DND-41 (cell line): Measurements from ENCODE around the gene ARG1.

Experiments
- ATAC-seq: fragments of 200-7000 bp; cut with Tn5 transposase; 3 replicates; pipeline ENCODE4 v1.9.1; 2021; ENCODE audit warnings: low read depth; ENCODE audit not compliant: insufficient read depth
- DNase-seq: peaks from one replicate; pipeline ENCODE4 v3.0.0-alpha.2; 2020
- H2AFZ ChIP-seq: 2 replicates; pipeline ENCODE4 v1.6.0; 2012; ENCODE audit warnings: low read depth, low read length
- H3K27ac ChIP-seq: 2 replicates; pipeline ENCODE4 v1.5.1; 2012; ENCODE audit warnings: low read length, inconsistent platforms
- H3K27me3 ChIP-seq: fragments of 200-600 bp; sonication (generic); 2 replicates; pipeline ENCODE4 v1.6.0; 2012; ENCODE audit warnings: low read length, mild to moderate bottlenecking, inconsistent platforms; ENCODE audit not compliant: insufficient read depth, poor library complexity
- H3K36me3 ChIP-seq: 2 replicates; pipeline ENCODE4 v1.5.1; 2012; ENCODE audit warnings: low read length, inconsistent platforms; ENCODE audit not compliant: insufficient read depth
- H3K4me1 ChIP-seq: 2 replicates; pipeline ENCODE4 v1.5.1; 2012; ENCODE audit warnings: mild to moderate bottlenecking, low read length; ENCODE audit not compliant: insufficient read depth
- H3K4me2 ChIP-seq: 2 replicates; pipeline ENCODE4 v1.6.0; 2012; ENCODE audit warnings: mild to moderate bottlenecking, moderate library complexity, low read length, inconsistent platforms; ENCODE audit not compliant: insufficient read depth
- H3K4me3 ChIP-seq, 2 experiments: fragments of 200-600 bp in 1 of 2; shearing (Covaris generic) in 1 of 2; 2 replicates each; pipeline ENCODE4 v1.5.1; 2012 to 2016; ENCODE audit warnings: inconsistent platforms in 2 of 2, low read length in 2 of 2, mild to moderate bottlenecking in 2 of 2, low read depth in 1 of 2, moderate library complexity in 1 of 2
- H3K79me2 ChIP-seq: 2 replicates; pipeline ENCODE4 v1.6.0; 2012; ENCODE audit warnings: low read length, inconsistent platforms; ENCODE audit not compliant: insufficient read depth
- H3K9ac ChIP-seq: 2 replicates; pipeline ENCODE4 v1.6.0; 2012; ENCODE audit warnings: low read depth, mild to moderate bottlenecking, inconsistent platforms, low read length, moderate library complexity
- H3K9me3 ChIP-seq: 2 replicates; pipeline ENCODE4 v1.5.1; 2012; ENCODE audit warnings: low read length, moderate library complexity, mild to moderate bottlenecking, inconsistent platforms; ENCODE audit not compliant: insufficient read depth, severe bottlenecking
- H4K20me1 ChIP-seq: 2 replicates; pipeline ENCODE4 v1.6.0; 2012; ENCODE audit warnings: low read length; ENCODE audit not compliant: insufficient read depth
- EZH2 ChIP-seq: IDR thresholded peaks from 3 replicates; pipeline ENCODE4 v1.6.1; 2012; ENCODE audit warnings: borderline replicate concordance, low read depth, mild to moderate bottlenecking, moderate library complexity, low read length, inconsistent platforms; ENCODE audit not compliant: severe bottlenecking
- TF ChIP-seq, protein P1 (sequence below): IDR thresholded peaks from 2 replicates; pipeline ENCODE4 v1.5.1; 2012; ENCODE audit warnings: borderline replicate concordance, low read length, moderate library complexity, mild to moderate bottlenecking; ENCODE audit not compliant: poor library complexity, severe bottlenecking; ENCODE audit errors: extremely low read depth

The ARG1 gene

DNA sequence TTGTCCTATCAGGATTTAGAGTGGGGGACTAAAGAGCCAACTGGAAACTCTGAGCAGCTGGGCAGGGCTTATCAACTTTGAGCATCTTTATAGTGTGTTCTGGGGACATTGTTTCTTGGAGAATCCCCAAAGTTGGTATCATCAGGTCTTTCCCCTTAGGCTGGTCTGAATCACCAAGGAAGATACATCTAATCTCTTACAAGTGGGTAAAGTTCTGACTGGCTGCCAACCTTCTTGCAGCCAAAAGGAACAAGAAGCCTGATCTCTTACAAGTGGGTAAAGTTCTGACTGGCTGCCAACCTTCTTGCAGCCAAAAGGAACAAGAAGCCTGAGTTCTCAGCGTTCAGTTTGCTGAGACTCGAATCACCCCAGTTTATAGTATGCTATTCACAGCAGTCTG is 56.6 kb downstream of the ARG1 start:
- H4K20me1 ChIP-seq = no peaks in the 10 kb centered on the region
- no peak overlapping the region for H3K27ac ChIP-seq
- peaks cover 19% of the 10 kb centered on the region for H3K79me2 ChIP-seq
- no peaks in the 10 kb centered on the region for H3K9me3 ChIP-seq
- H3K36me3 ChIP-seq = peaks cover 12% of the 10 kb centered on the region
- H3K9ac ChIP-seq = no peak overlapping the region
- no peak for ATAC-seq
- TF ChIP-seq EZH2 = no peak
- TF ChIP-seq, protein P1, sequence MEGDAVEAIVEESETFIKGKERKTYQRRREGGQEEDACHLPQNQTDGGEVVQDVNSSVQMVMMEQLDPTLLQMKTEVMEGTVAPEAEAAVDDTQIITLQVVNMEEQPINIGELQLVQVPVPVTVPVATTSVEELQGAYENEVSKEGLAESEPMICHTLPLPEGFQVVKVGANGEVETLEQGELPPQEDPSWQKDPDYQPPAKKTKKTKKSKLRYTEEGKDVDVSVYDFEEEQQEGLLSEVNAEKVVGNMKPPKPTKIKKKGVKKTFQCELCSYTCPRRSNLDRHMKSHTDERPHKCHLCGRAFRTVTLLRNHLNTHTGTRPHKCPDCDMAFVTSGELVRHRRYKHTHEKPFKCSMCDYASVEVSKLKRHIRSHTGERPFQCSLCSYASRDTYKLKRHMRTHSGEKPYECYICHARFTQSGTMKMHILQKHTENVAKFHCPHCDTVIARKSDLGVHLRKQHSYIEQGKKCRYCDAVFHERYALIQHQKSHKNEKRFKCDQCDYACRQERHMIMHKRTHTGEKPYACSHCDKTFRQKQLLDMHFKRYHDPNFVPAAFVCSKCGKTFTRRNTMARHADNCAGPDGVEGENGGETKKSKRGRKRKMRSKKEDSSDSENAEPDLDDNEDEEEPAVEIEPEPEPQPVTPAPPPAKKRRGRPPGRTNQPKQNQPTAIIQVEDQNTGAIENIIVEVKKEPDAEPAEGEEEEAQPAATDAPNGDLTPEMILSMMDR = no peak
- H3K27me3 ChIP-seq = no peaks in the 10 kb centered on the region
- peaks cover 23% of the 10 kb centered on the region for H3K4me1 ChIP-seq
- H2AFZ ChIP-seq = 0 out of 2 replicates have a peak overlapping the region, but pooled peaks have one; percentile 90
- H3K4me2 ChIP-seq = 0 out of 2 replicates have a peak overlapping the region, but pooled peaks have one; percentile 5
- no peak overlapping the region for H3K4me3 ChIP-seq
- no peak for DNase-seq

DNA sequence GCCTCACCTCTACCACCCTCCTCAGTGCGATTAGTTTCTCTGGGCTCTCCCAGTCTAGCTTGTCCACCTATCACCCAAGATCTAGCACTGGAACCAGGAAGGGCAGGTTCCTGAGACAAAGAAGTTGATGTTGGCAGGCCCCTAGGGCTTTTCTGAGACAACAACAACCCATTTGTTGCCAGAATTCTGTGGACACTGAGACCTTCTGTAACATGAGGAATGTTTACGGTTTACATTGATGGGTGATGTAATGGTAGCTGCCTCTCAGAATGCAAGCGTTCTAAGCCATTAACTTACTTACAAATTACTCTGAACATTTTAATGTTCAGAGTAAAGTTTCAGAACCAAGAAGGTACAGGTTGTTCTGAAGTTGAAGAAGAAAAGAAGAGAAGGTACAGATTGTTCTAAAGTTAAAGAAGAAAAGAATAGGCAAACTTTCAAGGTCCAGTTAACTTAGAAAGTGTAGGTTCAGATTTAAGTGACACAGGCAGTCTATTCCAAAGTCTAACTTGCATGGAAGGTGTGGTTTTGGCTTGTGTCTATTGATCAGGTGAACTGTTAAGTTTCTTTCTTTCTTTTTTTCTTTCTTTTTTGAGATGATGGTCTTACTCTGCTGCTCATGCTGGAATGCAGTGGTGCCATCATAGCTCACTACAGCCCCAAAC is 58.7 kb downstream of the ARG1 start:
- TF ChIP-seq EZH2 = no peak
- TF ChIP-seq, protein P1 = no peak
- no peaks in the 10 kb centered on the region for H3K9me3 ChIP-seq
- peaks cover 12% of the 10 kb centered on the region for H3K79me2 ChIP-seq
- no peak overlapping the region for H3K4me2 ChIP-seq
- DNase-seq (no peak), ATAC-seq (no peak)
- no peak overlapping the region for H3K27ac ChIP-seq
- H3K36me3 ChIP-seq = no peaks in the 10 kb centered on the region
- H4K20me1 ChIP-seq = no peaks in the 10 kb centered on the region
- H3K4me3 ChIP-seq = no peak overlapping the region
- H2AFZ ChIP-seq = no peak overlapping the region
- peaks cover 15% of the 10 kb centered on the region for H3K4me1 ChIP-seq
- peaks cover 4% of the 10 kb centered on the region for H3K27me3 ChIP-seq
- no peak overlapping the region for H3K9ac ChIP-seq
